Measurements from ENCODE around the gene RAET1G. TPM values are rescaled to one million over a fixed set of nuclear protein-coding genes. Genes with fewer than 3 reads are reported as not detected.
"Not testable (repeated sequence)": the region's sequence is repeated elsewhere in the genome, so short reads cannot be mapped to it uniquely, and the experiment has no call there.

Gene RAET1G
- total RNA-seq, 1 donor from 2014 or later, result 3.8 TPM

- no peak overlapping the region for H3K27ac Mint-ChIP-seq (ENCODE audit: unreplicated experiment)
- no peak for DNase-seq (ENCODE audit: low spot score)
- peaks cover 2% of the 10 kb centered on the region for H3K4me1 Mint-ChIP-seq (ENCODE audit: unreplicated experiment)
- no peak overlapping the region for H3K4me3 Mint-ChIP-seq (ENCODE audit: unreplicated experiment)
- no peaks in the 10 kb centered on the region for H3K9me3 Mint-ChIP-seq (ENCODE audit: unreplicated experiment)
- no peak for TF ChIP-seq CTCF (IDR thresholded peaks at IDR 0.05; ENCODE audit: unreplicated experiment)
- no peaks in the 10 kb centered on the region for H3K36me3 Mint-ChIP-seq (ENCODE audit: low read depth, unreplicated experiment)
- H3K27me3 Mint-ChIP-seq (ENCODE audit: unreplicated experiment), result peaks cover 19% of the 10 kb centered on the region
Observed at GRCh38 chr6:149933036-149933435, 10.1 kb upstream of the RAET1G start.

GRCh38 chr6:149931501-149931900 lies 8.6 kb upstream of the RAET1G start:
- Mint-ChIP-seq H3K27ac (ENCODE audit: unreplicated experiment) (no peak overlapping the region), H3K9me3 (ENCODE audit: unreplicated experiment) (no peaks in the 10 kb centered on the region), H3K4me1 (ENCODE audit: unreplicated experiment) (peaks cover 2% of the 10 kb centered on the region), H3K36me3 (ENCODE audit: low read depth, unreplicated experiment) (no peaks in the 10 kb centered on the region), H3K27me3 (ENCODE audit: unreplicated experiment) (peaks cover 12% of the 10 kb centered on the region), H3K4me3 (ENCODE audit: unreplicated experiment) (no peak overlapping the region)
- no peak for TF ChIP-seq CTCF (IDR thresholded peaks at IDR 0.05; ENCODE audit: unreplicated experiment)
- no peak for DNase-seq (ENCODE audit: low spot score)

GRCh38 chr6:149929422-149929821 lies 6.5 kb upstream of the RAET1G start:
- H3K9me3 Mint-ChIP-seq (ENCODE audit: unreplicated experiment), result no peaks in the 10 kb centered on the region
- no peak overlapping the region for H3K27ac Mint-ChIP-seq (ENCODE audit: unreplicated experiment)
- H3K27me3 Mint-ChIP-seq (ENCODE audit: unreplicated experiment), result peaks cover 4% of the 10 kb centered on the region
- peaks cover 7% of the 10 kb centered on the region for H3K4me1 Mint-ChIP-seq (ENCODE audit: unreplicated experiment)
- DNase-seq (ENCODE audit: low spot score), result peak; percentile 65
- H3K4me3 Mint-ChIP-seq (ENCODE audit: unreplicated experiment), result no peak overlapping the region
- TF ChIP-seq CTCF (IDR thresholded peaks at IDR 0.05; ENCODE audit: unreplicated experiment), result peak; percentile 71
- no peaks in the 10 kb centered on the region for H3K36me3 Mint-ChIP-seq (ENCODE audit: low read depth, unreplicated experiment)

- Mint-ChIP-seq H3K27me3 (ENCODE audit: unreplicated experiment) (peaks cover 15% of the 10 kb centered on the region), H3K4me1 (ENCODE audit: unreplicated experiment) (peaks cover 17% of the 10 kb centered on the region)
- not testable (repeated sequence) for H3K36me3 Mint-ChIP-seq (ENCODE audit: low read depth, unreplicated experiment); H3K4me3 Mint-ChIP-seq (ENCODE audit: unreplicated experiment); DNase-seq (ENCODE audit: low spot score); H3K27ac Mint-ChIP-seq (ENCODE audit: unreplicated experiment); H3K9me3 Mint-ChIP-seq (ENCODE audit: unreplicated experiment)
Observed at GRCh38 chr6:149927025-149927424, 4.1 kb upstream of the RAET1G start.

- DNase-seq (ENCODE audit: low spot score), result peak; percentile 93
- Mint-ChIP-seq H3K27ac (ENCODE audit: unreplicated experiment) (no peak overlapping the region), H3K9me3 (ENCODE audit: unreplicated experiment) (no peaks in the 10 kb centered on the region), H3K4me1 (ENCODE audit: unreplicated experiment) (peaks cover 20% of the 10 kb centered on the region), H3K27me3 (ENCODE audit: unreplicated experiment) (peaks cover 22% of the 10 kb centered on the region), H3K4me3 (ENCODE audit: unreplicated experiment) (peak overlapping the region; percentile 85), H3K36me3 (ENCODE audit: low read depth, unreplicated experiment) (peaks cover 2% of the 10 kb centered on the region)
- TF ChIP-seq CTCF (IDR thresholded peaks at IDR 0.05; ENCODE audit: unreplicated experiment), result peak; percentile 79
Observed at GRCh38 chr6:149925974-149926777, 3.3 kb upstream of the RAET1G start.
